Nucleus accumbens (tissue), 56 donors: ENCODE data around the gene CUEDC1.

ENCODE experiments used
- DNase-seq, 56 donors: peaks; one replicate each; lab custom pipeline; 2025; lab: John Stamatoyannopoulos, UW

The CUEDC1 gene

DNA sequence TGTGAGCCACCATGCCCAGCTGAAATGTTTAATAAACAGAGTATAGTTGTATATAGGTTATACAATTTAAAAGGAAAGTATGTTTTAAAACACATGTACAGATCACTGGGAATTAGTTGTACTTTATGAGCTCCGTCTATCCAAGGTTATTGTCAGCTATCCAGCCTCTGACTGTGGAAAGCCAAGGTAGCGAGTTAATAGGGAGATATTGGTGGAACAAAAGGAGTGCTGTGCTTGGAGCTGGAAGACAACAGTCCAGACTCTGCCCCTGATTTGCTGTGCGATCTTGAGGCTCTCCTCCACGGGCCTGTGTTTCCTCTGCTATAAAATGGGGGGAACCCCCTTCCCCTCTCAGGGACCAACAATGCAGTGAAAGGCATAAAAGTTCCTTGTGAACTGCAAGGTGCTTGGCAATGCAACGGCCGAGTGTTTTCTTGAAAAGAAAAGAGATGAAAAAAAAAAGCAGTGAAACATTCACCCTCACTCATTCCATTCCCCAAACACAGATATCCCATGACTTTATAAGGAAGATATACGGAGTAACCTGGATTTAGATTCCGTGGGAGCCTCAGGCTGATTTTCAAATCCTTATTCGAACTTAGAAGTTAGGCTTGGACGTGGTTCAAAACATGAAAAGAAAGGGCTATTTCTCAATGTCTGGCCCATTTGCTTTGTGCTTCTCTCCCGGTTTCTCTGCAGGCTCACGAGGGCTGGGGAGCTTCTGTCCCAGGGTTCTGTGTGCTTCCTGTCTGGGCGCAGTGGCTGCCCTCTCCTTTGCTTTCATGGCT is 34.1 kb downstream of the CUEDC1 start:
- peak in 15 of 56 donors; percentile 24 to 58 (median 30) for DNase-seq

DNA sequence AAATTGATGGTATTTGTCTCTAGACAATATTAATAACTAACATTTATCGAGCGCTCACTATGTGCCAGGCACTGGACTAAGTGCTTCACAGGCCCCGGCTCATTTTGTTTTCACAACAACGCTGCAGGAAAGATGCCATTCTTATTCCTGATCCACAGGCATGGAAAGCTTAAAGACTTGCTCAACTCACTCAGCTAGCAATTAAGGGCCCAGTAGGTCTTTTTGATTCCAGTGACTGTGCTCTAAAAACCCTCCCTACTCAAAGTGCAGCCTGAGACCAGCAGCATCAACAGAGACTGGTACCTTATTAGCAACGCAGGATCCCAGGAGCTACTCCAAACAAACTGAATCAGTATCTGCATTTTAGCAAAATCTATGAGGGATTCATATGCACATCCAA is 35.3 kb downstream of the CUEDC1 start:
- DNase-seq: no peak

DNA sequence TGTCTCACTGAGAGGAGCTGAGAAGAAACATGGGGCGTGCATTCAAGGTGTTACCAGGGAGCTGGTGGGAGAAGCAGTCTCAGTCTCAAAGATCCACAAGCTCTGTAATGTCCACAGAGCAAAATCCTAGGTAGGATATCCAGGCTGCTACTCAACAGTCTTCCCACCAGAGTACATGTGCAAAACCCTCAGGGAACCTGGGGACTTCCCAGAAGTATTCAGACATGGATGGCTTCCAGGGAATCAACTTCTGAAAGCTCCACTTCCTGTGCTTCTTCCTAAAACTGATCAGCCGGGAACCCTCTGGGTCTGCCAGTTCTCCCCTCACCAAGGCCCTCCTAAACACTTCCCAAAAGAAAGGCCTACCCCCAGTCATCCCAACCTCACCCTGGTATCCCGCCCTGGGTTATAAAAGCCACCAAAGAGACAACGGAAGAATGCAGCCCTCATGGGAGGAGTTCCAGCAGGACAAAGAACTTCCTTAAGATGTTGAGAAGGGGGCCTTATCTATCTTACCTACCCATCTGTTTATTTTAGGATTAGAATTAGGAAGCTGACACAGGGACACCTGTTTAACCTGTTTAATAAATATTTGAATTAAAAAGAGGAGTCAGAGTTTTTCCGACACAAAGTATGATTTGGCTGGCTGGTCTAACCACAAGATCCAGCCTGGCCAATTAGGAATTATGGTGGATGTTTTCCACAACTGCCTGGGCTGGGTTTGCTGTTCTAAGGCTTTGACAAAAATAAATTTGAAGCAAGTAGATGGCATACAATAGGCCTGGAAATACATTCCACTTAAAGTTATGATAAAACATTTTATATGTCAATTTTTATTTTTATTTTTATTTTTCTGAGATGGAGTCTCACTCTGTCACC is 37.0 kb downstream of the CUEDC1 start:
- no peak for DNase-seq

DNA sequence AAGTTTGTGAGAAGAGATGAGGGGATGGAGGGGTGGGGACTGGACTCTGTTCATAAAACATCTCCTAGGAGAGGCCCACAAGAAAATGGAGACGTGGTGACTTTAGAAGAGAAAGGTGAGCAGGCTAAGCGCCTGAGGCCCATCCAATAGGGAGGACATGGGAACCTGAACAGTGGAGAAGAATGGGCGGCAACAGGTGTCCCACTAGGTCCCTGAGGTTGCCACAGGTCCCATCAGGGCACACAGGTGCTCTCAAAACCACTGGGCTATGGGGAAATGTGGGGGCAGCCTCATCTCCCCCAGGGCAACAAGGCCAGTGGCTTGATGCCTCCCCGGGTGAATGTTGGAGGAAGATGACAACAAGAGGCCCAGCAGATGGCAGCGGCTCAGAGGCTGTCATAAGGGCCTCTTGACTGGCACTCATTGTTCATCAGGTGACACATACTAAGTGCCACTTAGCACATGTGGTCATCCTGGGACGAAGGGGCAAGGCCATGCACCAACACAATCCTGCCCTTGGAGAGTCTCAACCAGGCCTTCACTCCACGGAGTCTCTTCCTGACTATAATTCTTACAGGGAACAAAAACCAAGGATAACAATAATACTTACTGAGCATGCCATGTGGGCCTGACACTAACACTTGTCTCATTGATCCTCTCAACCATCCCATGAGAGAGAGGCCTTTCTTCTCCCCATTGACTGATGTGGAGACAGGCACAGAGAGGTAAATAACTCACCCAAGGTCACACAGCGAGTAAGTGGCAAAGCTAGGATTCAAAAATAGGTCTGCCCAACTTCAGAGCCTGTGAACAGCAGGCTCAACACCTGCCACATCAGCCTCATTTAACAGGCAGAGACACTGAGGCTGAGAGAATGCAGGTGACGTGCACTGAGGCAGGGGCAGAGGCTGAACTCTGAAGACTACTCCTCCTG is 38.0 kb downstream of the CUEDC1 start:
- peak in 33 of 56 donors; percentile 13 to 75 (median 54) for DNase-seq

DNA sequence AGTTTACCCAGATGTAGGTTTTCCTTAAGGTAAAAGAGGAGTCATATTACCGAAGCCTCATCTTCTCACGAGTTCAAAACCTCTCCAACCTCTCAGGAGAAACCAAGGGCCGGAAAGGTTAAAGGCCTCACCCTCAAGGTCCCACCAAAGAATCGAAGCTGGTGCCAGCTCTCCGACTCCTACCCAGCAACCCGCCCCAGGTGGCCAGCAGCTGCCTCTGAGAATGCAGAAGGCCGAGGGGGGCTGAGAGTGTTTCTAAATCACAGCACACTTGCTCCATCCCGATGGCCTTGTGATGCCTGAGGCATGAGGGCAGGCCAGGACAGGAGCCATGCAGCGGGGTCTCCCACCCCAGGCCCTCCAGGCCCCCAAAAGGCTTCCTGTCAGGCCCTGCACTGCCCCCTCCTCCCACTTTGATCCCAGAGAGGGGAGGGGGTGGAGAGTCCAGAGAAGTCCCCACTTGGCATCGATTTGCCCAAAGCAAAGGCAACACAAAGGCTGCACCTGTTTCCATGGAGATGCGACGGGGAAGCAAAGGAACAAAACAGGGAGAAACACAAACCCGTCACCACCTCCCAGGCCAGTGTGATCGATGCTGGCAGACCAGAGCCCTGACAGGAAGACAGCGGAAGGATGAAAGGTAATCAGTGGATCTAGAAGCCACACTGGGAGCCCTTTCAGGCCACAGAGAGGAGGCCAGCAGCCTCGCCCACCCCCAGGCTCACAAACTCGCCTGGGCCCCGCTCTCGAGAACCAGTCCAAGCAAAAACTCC is 39.0 kb downstream of the CUEDC1 start:
- peak in 40 of 56 donors; percentile 18 to 75 (median 46) for DNase-seq

DNA sequence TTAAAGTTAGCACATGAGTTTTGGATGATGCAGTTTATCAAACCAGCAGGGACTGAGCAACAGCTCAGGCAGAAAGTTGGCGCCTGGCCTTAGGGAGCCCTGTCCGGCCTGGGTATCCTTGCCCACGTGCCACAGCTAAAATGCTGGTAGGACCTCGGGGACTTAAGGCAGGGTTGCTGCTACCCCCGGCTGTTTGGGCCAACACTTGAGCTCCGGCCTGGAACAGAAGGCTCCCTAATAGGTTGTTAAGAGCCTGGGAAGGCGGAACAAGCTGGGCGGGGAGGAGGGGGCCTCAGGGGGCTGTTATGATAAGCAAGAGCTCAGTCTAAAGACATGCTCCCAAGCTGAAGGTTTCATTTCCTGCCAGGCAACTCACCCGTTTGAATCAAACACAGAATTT is 39.7 kb downstream of the CUEDC1 start:
- DNase-seq: peak in 1 of 56 donors; percentile 33

DNA sequence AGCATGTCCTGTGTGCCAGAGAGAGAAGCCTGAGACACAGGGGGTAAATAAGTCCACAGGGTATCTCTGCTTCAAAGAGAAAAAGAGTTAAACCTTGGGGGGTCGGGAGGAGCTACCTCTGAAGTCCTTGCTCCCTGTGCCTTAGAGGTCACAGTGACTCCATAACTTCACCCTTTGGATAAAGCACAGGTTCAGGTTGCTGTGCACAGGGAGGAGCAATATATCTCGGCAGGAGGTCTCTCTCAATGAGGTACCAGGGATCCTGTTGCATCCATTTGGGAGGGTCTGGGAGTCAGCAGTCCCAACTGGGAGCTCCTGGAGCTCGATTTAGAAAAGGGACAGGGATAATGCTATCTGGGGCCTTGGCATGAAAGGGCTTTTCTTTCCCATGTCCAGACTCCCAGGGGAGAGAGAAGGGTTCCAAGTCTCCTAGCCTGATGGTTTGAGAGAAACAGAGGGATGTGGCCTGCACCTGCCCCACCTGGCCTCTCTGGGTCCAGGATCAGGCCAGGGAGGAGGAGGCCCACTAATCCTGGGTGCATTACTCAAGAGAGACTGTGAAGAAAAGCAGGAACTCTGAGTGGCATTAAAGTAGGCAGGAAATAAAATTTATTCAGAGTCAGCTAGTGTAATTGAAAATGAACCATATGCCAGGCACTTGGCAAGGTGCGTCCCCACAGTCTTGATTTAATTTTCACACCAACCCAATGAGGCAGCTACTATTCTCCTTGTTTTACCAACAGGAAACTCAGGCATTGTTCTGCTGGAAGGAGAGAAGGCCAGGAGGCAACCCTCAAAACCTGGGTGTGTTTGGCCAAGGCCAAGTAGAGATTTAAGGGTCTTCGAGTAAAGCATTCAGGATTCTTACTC is 40.7 kb downstream of the CUEDC1 start:
- DNase-seq: no peak

DNA sequence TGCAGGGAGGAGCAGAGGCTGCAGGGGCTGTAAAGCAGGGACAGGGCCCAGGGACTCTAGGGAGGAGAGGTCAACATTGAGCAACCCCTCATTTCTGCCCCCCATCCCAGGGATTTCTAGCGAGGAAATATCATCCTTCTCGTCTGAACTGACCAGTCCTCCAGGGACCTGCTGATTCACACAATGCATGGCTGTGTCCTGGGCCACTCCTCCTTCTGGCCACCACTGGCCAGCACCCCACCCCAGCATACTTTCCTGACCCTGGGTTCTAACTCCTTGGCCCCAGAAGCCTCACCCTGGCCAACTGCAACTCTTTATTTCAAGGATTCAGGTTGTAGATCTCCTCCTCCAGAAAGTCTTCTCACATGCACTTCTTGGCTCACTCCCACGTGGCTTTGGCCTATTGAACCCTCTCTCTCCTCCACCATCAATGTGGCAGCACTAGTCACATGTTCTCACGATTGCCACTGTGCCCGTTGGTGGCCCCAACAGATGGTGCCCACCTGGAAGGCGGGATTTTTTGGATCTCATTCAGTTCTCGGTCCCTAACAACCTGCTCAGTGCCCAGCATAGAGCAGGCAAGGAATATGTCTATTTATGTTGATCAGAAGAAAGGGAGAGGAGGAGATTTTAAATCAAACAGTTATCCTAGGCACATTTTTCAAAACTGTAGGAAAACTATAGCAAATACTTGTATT is 41.5 kb downstream of the CUEDC1 start:
- DNase-seq: peak in 8 of 56 donors; percentile 24 to 48 (median 30)

DNA sequence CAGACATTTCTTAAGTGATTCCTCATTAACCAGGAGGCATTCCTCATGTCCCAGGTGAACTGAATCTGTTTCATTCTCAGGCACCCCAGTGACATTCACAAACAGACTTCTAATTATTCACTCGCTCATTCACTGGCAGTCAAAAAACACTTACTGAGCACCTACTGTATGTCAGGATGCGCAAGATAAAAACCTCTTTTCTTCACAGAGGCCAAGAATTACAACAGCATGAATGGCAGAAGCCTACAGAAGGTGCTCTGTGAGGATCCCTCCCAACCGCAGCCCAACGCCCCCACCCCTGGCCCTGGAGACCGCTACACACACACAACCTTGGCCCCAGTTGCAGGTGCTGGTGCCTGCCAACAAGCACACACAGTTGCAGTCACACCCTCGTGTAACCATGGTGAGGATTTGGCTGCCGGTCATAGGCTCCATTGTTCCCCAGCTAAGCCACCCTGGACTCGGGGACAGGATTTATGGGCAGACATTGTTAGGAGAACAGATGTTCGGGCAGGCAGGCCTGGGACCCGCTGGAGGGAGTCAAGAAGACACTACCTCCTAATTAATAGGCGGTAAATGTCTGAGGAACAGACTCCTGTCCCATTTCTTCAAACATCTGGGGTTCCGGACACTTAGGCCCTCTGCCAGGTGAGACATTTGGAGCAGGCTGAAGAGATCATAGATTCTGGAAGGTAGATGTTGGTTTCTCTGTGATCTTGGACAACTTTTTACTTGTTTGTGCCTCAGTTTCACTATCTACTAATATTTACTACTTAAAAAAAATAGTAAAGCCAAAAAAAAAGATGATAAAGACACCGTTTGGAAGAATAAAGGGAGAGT is 43.2 kb downstream of the CUEDC1 start:
- DNase-seq: peak in 55 of 56 donors; percentile 21 to 97 (median 88)

DNA sequence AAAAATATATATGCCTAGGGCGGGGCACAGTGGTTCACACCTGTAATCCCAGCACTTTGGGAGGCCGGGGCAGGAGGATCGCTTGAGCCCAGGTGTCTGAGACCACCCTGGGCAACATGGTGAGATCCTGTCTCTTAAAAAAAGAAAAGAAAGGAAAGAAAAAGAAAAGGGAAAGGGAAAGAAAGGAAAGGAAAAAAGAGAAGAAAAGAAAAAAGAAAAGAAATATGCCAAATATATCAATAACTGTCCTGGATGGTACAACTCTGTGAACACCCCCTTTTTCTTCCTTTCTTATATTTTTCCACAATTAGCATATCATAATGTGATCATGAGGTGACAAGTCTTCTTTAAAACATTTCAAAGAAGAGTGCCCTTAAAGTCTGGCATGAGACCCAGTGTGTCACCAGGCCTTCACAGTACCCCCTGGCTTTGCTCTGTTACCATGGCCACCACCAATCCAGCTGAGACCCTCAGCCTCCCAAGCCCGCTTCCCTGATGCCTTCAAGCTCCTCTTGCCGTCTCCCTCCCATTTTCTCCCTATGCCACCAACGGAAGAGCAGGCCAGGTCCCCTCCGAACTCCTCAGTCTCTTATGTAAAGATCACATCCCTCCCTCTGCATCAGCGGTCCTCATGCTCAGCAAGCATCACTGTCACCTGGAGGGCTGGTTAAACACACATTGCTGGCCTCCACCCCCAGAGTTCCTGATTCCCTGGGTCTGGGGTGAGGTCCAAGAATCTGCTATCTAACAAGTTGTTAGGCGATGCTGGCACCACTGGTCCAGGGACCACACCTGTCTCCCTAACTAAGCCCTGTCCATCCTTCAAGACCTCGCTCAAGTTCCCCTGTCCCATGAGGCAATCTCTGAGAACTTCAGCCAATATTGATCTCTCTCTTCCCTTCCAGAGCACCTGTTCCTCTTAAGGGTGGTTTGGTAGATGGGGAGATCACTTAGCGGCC is 44.5 kb downstream of the CUEDC1 start:
- no peak for DNase-seq

DNA sequence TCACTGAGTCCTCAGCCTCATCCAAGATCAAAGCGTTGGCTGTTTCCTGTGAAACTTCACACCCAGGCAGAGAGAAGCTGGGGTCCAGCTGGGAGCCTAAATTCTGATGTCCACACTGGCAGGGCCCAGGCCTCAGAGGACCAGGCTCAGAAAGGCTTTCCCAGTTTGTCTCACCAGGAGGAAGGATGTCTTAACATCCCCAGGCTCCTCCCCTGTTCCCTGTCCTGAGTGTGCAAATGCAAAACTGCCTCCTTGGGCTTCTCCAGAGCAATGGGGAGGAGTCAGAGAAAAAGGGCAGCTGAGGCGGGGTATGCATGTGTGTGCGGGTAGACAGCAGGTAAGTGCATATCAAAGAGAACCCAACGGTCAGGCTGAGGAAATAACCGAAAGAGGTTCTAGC is 45.7 kb downstream of the CUEDC1 start:
- DNase-seq: no peak

DNA sequence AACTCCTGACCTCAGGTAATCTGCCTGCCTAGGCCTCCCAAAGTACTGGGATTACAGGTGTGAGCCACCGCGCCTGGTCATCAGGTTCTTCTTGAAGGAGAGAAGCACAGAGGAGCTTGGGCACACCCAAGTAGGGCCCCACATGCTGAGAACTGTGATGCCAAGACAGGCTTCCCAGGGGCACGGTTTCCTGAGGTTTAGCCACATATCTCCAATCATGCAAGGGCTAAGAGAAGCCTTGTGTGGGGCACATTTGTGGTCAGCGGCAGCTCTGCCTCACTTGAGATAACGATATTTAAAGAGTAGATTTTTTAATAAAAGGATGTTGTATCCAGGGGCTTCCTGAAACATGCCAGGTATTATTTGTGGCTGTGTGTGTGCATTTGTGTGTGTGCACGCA is 46.9 kb downstream of the CUEDC1 start:
- DNase-seq: no peak

DNA sequence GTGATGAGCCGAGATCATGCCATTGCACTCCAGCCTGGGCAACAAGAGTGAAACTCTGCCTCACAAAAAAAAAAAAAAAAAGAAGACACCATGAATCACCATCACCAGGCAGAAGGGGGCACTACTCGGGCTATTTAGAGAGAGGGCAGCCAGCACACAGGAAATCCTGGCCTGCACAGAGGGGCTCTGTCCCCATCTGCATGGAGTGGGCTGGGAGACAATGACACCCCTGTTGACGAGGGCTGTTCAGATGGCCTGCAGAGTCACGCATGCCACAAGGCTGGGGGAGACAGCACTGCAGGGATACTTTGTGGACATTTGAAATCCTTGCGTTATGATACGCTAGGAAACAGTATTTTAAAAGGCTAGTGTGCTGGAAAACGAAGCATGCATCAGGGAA is 48.3 kb downstream of the CUEDC1 start:
- peak in 52 of 56 donors; percentile 32 to 94 (median 84) for DNase-seq

DNA sequence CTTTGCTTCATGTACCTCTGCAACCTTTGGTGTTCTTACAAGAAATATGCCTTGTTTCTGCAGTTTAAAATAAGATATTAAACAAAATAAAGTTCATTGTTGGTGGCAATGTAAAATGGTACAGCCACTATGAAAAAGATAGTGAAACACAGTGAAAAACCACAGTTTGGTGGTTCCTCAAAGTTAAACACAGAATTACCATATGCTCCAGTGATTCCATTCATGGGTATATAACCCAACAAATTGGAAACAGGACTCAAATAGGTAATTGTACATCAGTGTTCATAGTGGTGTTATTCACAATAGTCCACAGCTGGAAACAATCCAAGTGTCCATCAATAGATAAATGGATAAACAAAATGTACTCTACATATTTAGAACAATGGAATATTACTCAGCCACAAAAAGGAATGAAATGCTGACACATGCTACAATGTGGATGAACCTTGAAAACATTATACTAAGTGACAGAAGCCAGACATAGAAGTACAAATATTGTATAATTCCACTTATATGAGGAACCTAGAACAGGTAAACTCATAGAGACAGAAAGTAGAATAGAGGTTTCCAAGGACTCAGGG is 49.2 kb downstream of the CUEDC1 start:
- DNase-seq: no peak

DNA sequence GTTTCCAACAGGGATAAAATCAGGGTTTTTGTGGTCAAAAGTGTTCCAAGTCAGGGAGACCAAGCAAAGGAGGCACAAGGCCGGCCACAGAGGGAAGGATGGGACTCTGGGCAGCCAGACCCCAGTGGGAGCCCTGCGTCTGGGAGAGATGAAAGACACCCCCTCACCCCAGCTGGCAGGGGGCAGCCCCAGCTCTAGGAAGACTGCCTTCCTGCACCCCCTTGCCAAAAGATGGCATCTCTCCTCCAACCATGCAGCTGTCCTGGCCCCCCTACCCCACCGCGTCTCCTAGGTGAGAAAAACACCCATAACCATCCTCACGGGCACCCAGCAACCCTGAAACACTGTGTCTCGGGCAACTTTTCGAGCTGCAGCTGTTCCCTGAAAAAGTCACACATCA is 51.3 kb downstream of the CUEDC1 start:
- DNase-seq: no peak
